HT1080 (cell line): Measurements from ENCODE around the gene FRRS1L. TPM values are rescaled to one million over a fixed set of nuclear protein-coding genes. Genes with fewer than 3 reads are reported as not detected.
A peak's percentile ranks its signal among the peaks of the same experiment; 100 is the strongest.

Experiments used
- DNase-seq: peaks from one replicate; pipeline ENCODE4 v3.0.0-alpha.2; 2015; ENCODE audit warnings: low read depth
- total RNA-seq: library from RNA; depleted of rRNA; stranded (reverse); fragments of >200 nt; shearing (Covaris generic); gene quantifications from 2 replicates; pipeline ENCODE4 v1.2.3, GENCODE V29; 2014

Gene FRRS1L
- total RNA-seq, 1 experiment from 2014 or later, result not detected

DNA sequence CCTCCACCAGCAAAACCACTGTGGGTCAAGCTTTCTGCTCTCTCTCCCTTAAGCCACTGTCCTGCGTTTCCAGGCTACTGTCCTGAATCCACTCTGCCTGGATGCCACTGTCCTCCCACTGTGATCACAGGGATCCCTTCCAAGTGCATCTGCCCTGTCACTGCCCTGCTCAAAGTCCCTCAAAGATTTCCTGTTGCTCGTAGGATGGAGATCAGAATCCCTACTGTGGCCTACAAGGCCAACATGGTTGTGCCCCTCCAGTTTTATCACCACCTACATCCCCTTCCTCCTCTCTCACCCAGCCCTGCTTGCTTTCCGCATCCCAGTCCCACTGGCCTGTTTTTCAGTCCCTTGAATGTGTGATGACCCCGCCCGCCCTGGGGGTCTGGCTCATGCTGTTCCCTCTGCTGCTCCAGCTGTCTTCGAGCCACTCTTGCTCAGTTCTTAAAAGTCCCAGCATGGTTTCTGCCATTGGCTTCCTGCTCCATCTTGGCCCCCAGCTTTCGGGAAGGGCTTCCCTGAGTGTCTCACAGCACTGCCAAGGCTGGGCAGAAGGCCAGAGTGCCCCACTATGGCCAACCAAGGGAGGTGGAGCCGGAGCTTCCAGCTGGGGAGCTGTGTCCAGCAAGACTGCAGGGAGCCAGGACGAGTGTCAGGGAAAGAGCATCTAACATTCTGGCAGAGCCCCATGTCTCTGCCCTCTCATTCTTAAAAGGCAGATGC, 12.9 kb upstream of the FRRS1L start:
- no peak for DNase-seq

DNA sequence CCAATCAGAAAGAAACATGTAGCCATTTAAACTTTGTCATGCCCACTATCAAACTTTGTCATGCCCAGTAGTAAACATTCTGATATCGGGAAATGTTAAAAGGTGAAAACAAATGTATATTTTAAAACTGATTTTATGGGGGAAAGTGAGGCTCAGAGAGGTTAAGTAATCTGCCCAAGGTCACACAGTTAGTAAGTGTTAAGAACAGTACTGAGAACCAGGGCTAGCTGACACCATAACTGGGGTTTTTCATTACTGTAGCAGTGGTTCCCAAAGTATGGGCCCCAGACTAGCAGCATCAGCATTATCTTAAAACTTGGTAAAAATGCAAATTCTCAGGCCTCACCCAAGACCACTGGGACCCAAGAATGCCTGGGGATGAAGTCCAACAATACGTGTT, 9.9 kb upstream of the FRRS1L start:
- no peak for DNase-seq

DNA sequence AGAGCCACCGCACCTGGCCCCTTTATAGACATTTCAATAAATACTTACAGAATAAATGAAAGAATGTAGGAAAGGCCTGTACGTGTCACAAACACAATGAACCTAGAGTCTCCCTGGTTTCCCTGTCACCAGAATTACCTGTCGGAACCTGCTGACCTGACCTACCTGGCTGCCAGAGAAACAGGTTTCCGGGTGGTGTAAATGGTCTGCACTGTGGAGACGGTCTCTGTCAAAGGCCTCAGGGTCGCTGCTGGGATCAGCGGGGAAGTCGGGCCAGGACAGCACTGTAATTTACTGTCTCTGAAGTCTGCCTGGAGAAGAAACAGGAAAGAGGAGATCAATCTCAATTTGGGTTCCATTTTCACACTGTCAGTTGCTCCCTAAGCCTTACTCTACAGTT, 9.3 kb upstream of the FRRS1L start:
- DNase-seq, result no peak

DNA sequence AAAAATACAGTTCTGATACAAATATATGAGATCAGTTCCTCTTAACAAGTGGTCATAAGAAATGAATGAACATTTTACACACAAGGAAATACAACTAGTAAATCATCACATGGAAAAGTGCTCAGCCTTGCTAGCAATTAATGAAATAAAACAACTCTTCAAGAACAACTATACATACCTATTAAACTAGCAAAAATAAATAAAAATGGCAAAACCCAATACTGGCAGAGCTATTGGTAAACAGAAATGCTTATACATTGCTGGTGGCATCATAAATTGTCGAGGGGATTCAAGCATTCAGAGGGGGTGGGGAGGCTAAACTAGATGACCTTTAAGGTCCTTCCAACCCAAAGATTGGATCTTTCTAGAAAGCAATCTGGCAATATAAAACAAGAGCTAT, 5.9 kb upstream of the FRRS1L start:
- DNase-seq, result no peak

DNA sequence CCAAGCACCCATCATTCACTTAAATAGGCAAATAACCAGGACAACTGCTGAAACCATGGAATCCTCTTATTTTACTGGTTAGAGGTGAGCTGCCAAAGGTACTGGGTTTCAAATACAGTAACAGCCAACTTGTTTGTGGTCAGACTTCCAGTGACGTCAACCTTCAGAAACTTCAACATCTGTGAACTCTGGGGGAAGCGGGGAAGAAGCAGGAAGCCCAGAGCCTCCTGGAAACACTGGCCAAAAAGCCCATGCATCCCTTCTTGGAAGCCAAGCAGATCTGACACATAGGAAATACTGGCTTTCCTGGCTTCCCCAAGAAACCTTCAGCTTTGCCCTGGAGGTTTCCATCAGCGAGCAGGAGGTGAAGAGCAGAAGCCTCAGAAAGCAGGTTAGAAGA, 4.9 kb upstream of the FRRS1L start:
- DNase-seq, result peak; percentile 90

DNA sequence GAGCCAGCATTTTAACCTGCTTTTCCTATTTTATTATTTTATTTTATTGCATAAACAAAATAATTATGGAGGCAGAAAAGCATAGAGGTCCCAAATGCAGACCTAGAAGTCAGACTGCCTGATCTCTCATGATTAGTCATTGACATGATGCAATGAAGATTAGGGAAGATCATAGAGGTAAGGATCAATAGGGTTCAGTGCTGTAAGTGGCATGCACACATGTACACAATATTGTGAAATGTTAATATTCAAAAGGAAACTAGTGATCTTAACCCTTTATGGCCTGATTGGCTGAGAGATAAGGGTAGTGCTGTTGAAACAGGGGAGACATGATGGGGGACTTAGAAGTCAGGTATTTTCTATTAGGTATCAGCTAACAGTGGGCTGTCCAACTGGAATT, 1.1 kb upstream of the FRRS1L start:
- DNase-seq, result no peak

DNA sequence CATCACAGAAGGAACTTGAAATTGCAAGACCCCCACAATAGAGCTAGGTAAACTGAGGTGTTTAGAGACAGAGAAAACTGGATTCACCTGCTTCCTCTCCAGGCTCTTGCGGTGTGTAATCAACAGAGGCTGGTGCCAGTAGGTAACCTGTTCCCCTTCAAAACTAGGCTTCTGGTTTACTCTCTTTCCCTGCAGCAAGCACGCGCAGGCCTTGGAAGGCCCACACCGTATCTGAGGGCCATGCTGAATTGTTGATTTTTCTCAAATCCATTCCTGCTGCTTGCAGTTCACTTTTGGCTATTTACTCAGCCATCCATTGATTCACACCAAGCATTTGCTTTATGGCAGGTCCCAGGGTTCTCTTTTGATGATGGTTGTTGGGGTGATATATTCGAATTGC, 667 bp upstream of the FRRS1L start:
- DNase-seq, result no peak

DNA sequence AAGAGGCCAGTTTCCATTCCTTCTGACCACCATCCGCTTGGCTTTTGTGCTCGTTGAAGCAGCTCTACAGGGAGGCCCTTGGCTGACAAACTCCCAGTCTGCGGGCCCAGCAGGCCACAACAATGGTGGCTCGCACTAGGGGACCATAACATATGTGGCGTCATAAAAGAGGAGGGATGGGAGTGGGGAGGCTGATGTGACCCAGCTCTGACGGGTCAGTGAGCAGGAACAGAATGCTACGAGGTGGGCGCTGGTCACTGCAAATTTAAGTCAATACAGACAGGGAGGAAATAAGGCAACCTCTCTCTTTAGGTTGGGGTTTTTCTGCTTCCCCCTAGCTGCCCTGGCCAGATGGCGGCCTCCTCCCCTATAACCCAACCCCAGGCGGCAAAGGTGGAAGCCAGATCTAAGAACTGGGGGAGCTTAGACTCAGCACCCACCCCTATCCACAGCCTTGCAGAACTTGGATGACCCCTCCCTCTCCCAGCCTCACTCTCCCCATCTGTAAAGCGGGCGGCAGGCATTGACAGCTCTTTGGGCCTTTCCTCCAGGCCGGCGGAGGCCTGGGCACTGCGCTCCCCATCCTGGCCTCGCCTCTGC, 778 bp downstream of the FRRS1L start:
- no peak for DNase-seq

DNA sequence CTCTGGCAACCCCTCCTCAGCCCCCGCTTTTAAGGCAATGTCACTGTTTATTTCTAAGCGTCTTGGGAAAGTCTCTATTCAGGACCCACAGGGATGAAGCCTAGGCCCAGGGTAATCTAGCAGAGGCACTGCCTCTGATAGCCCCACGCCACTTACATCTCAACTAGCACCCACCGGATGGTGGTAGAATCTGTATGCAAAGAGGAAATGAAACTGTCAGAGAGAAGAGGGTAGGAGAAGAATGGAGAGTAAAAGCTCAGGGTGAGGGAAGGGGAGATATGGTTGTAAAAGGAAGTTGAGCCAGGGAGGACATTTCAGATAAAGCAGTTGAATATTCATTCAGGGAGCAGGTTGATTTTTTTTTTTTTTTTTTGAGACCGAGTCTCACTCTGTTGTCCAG, 3.0 kb downstream of the FRRS1L start:
- DNase-seq, result no peak

DNA sequence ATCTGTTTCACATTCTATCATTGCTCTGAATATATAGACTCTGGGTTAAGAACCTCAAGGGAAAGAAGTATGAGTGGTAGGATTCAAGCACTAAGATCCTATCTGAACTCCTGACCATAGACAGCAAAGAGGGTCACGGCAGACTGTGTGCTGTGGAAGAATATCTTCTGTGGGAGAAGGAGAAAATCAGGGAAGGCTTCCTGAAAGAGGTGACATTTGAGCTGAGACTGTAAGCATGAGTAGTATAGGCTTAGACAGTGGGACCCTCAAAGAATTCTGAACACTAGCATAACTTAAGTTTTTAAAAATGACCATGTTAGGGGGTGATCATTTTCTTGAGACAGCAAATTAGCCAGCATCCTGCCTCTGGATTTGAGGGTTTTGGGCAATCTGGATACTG, 3.9 kb downstream of the FRRS1L start:
- no peak for DNase-seq

DNA sequence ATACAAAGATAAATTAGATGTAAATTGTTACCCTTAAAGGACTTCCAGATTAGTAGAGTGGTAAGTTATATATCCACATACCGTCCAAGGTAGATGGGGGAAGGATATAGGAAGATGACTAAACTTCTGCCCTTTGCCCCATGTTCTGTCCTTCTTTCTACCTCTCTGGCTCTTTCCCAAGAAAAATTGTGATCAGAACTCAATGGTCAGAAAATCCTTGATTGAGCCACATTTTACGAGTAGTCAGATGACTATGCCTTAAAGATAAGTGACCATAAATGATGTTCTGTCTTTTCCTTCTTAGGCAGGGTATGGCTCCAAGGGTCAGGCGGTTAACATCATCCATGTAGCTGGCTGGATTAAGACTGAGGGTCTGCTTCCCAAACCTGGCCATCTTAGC, 4.4 kb downstream of the FRRS1L start:
- DNase-seq, result no peak

DNA sequence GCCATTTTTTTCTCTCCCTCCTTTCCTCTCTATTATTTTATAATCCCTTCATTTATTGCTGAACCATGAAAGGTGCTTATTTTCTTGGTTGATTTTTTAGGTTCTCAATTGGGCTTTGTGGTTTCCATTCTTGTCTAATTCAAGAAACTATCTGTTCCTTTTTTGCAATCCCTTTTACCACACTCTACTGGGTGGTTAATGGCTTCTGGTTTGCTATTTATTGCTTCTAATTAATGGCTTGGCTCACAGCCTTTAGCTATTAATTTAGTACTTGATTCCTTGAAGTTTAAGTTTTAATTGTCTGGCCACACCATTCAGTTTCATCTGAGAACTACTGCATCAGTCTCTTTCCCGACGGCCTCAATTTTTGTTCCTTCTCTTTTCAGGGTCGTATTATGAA, 5.6 kb downstream of the FRRS1L start:
- DNase-seq, result no peak

DNA sequence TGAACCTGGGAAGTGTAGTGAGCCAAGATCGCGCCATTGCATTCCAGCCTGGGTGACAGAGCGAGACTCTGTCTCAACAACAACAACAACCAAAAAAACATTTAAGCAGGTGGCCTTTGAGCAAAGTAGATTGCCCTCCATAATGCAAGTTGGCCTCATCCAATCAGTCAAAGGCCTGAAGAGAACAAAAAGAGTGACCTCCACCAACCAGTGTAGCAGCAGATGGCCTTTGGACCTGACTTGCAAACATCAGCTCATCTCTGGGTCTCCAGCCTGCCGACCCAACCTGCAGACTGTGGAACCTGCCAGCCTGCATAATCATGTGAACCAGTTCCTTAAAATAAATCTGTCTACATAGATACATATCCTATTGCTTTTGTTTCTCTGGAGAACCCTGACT, 7.5 kb downstream of the FRRS1L start:
- no peak for DNase-seq

DNA sequence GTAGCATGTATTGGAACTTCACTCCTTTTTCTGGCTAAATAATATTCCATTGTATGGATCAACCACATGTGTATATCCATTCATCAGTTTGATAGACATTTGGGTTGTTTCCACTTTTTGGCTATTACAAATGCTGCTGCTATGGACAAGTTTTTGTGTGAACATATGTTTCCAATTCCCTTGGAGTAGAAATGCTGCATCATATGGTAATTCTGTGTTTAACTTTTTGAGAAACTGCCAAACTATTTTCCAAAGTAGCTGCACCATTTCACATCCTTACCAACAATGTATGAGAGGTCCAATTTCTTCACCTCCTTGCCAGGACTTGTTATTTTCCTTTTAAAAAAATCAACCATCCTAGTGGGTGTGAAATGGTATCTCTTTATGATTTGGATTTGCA, 8.4 kb downstream of the FRRS1L start:
- DNase-seq, result no peak

DNA sequence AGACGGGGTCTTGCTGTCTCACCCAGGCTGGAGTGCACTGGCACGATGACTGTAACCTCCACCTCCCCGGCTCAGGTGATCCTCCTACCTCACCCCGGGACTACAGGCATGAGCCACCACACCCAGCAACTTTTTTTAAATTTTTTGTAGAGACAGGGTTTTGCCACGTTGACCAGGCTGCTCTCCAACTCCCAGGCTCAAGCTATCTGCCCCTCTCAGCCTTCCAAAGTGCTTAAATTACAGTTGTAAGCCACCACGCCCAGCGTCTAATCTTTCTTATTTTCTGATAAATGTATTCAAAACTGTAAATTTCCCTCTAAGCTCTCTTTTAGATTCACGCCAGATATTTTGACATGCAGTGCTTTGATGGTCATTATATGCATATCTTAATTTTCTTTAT, 10.3 kb downstream of the FRRS1L start:
- DNase-seq, result no peak

DNA sequence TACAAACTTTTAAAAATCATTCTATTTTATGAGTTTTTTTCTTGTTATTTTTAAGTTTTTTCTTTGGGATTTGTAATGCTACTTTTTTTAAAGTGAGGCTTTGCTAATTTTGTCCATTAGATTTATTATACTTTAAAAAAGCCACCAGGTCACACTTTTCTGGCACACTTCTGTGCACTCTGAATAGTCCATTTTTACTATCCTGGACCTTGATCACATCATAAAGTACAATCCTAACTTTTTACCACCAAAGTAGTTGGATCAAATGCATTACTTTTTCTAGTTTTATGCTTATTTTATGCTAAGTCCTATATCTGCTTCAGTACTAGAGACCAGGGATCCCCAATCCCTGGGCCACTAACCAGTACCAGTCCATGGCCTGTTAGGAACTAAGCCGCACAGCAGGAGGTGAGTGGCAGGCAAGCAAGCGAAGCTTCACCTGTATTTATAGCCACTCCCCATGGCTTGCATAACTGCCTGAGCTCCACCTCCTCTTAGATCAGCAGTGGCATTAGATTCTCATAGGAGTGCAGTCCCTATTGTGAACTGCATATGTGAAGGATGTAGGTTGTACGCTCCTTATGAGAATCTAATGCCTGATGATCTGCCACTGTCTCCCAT, 16.0 kb downstream of the FRRS1L start:
- DNase-seq, result no peak

DNA sequence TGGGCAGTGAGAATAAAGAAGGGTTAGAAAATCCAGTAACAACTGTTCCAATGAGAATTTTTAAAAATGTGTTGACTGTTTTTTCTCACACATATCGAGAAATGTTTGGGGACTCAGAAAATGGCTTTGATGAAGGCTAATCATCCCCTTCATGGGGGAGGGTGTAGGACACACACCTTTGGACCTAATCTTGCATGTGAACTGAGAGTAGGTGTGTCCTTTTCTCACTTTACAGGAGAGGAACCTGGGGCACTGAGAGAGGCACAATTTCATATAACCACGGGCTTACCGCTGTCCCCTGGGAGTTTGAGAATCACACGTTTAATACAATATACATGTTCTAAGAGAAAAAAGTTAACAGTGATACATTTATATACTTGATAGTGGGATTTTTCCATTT, 17.3 kb downstream of the FRRS1L start:
- no peak for DNase-seq

DNA sequence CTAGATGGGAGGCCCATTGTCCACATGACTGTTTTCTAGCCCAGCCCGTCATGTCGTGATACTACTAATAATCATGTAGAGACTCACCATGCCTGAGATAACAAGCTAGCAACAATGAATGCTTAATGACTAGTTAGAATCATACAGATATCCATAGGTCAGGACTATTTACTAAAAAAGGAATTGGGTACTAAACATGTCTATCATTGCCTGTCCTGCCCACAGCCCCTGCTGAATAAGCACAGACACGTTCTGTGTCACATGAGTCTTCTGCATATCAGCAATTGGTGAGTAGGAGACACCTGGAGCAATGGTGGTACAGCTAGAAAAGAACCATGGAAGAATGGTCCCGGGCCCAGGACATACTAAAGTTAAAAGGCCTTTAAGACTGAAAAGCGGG, 18.0 kb downstream of the FRRS1L start:
- DNase-seq, result no peak

DNA sequence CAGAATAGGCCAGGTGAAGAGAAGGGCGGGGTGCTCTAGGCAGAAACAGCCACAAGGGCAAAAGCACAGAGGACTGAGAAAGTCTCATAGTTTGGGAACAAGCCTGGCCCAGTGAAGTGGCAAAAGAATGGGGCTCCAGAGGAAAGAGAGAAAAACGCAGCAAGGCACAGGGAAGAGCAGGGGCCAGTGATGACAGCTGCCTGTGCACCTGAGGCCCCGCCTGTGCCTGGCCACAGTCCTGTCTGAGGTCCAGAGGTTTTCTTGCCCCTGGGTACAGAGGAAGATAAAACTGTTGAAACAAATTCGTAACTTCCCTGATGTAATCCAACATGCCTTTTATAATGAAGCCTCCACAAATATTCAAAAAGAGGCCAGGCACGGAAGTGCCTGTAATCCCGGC, 22.0 kb downstream of the FRRS1L start:
- DNase-seq, result no peak

DNA sequence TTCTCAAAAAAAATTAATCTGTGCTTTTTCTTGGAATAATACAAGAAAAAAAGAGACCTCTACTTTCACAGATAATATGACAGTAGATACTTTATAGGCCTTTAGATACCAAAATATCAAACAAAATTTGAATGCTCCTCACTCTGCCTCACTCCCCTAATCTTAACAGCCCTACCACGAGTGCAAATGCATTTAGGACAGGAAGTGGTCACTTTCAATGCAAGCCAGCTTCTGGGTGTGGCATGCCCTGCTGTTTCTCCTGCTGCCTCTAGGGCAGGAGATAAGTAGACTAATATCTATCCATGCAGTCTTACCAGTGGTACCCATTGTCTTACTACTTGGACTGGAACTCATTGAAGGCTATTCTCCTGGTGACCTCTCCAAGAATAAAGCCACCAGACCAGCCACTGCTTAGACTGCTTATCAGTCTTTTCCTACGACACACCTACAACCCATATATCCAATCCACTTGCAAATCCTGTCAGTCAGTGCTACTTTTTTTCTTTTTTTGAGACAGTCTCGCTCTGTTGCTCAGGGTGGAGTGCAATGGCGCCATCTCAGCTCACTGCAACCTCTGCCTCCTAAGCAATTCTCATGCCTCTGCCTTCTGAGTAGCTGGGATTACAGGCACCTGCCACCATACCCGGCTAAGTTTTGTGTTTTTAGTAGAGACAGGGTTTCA, 23.0 kb downstream of the FRRS1L start:
- DNase-seq, result peak; percentile 71

DNA sequence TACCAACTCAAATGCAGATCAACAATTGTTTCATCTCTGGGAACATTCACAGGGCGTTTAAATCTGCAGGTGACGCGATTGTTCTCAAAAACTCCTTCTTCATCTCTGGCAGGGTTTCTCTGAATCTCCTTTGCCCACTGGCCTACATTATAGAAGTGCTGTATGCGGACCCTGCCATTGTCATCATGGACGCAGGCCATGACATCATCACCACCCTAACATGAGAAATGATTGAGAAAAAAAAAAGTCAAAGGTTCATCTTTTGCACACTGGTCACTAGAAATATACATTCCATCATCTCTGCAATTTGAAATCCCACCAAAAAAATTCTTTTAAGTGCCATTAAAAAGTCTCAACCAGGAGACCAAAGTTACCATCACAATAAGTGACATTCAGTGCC, 25.7 kb downstream of the FRRS1L start:
- DNase-seq, result no peak

DNA sequence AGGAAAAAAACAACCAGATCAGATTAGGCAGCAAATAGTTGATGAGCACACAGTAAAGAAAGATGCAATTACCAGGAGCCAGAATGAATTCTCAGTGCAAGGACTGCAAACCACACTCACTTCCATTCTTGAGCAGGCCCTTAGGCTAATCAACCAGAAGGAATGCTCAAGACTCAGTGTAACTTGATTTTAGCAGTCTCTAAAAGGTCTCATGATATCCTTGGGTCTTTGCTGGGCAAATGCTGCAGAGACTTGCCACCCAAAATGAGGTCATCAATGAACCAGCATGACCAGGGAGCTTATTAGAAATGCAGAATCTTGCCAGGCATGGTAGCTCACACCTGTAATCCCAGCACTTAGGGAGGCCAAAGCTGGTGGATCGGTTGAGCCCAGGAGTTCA, 27.2 kb downstream of the FRRS1L start:
- DNase-seq, result no peak

DNA sequence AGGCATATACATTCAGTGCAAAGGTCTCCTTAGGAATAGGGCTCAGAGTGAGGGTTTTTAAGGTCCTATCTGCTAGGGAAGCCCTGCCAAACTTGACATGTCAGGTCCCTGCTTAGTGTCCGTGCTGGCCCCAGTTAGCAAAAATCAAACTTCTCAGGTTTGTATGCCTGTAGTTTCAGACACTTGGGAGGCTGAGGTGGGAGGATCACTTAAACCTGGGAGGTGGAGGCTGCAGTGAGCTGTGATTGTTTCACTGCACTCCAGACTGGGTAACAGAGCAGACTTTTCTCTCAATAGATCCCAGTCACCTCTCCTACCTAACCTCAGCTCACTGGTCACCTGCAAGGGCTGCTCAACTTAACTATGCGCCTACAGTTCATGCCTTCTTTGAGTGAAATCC, 28.6 kb downstream of the FRRS1L start:
- DNase-seq, result no peak
